ENCODE results near the gene GPR78.

GPR78 gene

GRCh38 chr4:8595237-8596087, 15.3 kb downstream of the GPR78 start:
- no peak overlapping the region for H3K4me3 ChIP-seq (ENCODE audit: low read length)
- H3K4me2 ChIP-seq (ENCODE audit: low read depth, low read length), result no peak overlapping the region

GRCh38 chr4:8596891-8597290, 16.7 kb downstream of the GPR78 start:
- Histone ChIP-seq H3K9me3 (replicated peaks; ENCODE audit: insufficient read depth, low read length) (no peaks in the 10 kb centered on the region), H3K36me3 (replicated peaks; ENCODE audit: insufficient read depth, low read length) (no peaks in the 10 kb centered on the region), H2AFZ (ENCODE audit: low read length) (no peak overlapping the region), H3F3A (ENCODE audit: insufficient read depth, low read length) (no peaks in the 10 kb centered on the region), H3K4me2 (ENCODE audit: low read depth, low read length) (no peak overlapping the region), H3K4me3 (ENCODE audit: low read length) (no peak overlapping the region), H3K9me2 (replicated peaks; ENCODE audit: insufficient read depth, low read length) (no peaks in the 10 kb centered on the region), H3K27me3 (replicated peaks; ENCODE audit: insufficient read depth, low read length) (peaks cover 93% of the 10 kb centered on the region), H3K27ac (ENCODE audit: low read length) (no peak overlapping the region), H3K9ac (ENCODE audit: low read length) (no peak overlapping the region), H3K79me2 (ENCODE audit: low read length) (no peaks in the 10 kb centered on the region), H4K20me1 (ENCODE audit: insufficient read depth, low read length) (no peaks in the 10 kb centered on the region), H3K4me1 (ENCODE audit: low read length) (no peaks in the 10 kb centered on the region)
- no peak for DNase-seq
- TF ChIP-seq CTCF (IDR thresholded peaks at IDR 0.05; ENCODE audit: low read length) (no peak), EZH2phosphoT487 (IDR thresholded peaks at IDR 0.05; ENCODE audit: low read length) (no peak), EZH2 (optimal IDR thresholded peaks at IDR 0.05; ENCODE audit: low read depth, low read length) (no peak)

More at GRCh38 chr4:8595237-8596087, 15.3 kb downstream of the GPR78 start:
- Histone ChIP-seq H3K9ac (ENCODE audit: low read length) (no peak overlapping the region), H3K9me2 (replicated peaks; ENCODE audit: insufficient read depth, low read length) (no peaks in the 10 kb centered on the region), H3K9me3 (replicated peaks; ENCODE audit: insufficient read depth, low read length) (no peaks in the 10 kb centered on the region), H3F3A (ENCODE audit: insufficient read depth, low read length) (no peaks in the 10 kb centered on the region), H3K79me2 (ENCODE audit: low read length) (no peaks in the 10 kb centered on the region), H3K27me3 (replicated peaks; ENCODE audit: insufficient read depth, low read length) (peaks cover 93% of the 10 kb centered on the region), H3K36me3 (replicated peaks; ENCODE audit: insufficient read depth, low read length) (no peaks in the 10 kb centered on the region), H4K20me1 (ENCODE audit: insufficient read depth, low read length) (no peaks in the 10 kb centered on the region), H3K27ac (ENCODE audit: low read length) (no peak overlapping the region), H3K4me1 (ENCODE audit: low read length) (no peaks in the 10 kb centered on the region), H2AFZ (ENCODE audit: low read length) (no peak overlapping the region)
- DNase-seq, result no peak
- TF ChIP-seq EZH2 (optimal IDR thresholded peaks at IDR 0.05; ENCODE audit: low read depth, low read length), result no peak
- no peak for TF ChIP-seq CTCF (IDR thresholded peaks at IDR 0.05; ENCODE audit: low read length)
- TF ChIP-seq EZH2phosphoT487 (IDR thresholded peaks at IDR 0.05; ENCODE audit: low read length), result no peak

GRCh38 chr4:8597319-8597718, 17.1 kb downstream of the GPR78 start:
- Histone ChIP-seq H3K9ac (ENCODE audit: low read length) (no peak overlapping the region), H3K79me2 (ENCODE audit: low read length) (no peaks in the 10 kb centered on the region), H3K9me2 (replicated peaks; ENCODE audit: insufficient read depth, low read length) (no peaks in the 10 kb centered on the region), H3K27me3 (replicated peaks; ENCODE audit: insufficient read depth, low read length) (peaks cover 93% of the 10 kb centered on the region), H3K4me3 (ENCODE audit: low read length) (no peak overlapping the region), H3K27ac (ENCODE audit: low read length) (no peak overlapping the region), H3K36me3 (replicated peaks; ENCODE audit: insufficient read depth, low read length) (no peaks in the 10 kb centered on the region), H3K4me2 (ENCODE audit: low read depth, low read length) (no peak overlapping the region), H4K20me1 (ENCODE audit: insufficient read depth, low read length) (no peaks in the 10 kb centered on the region), H3F3A (ENCODE audit: insufficient read depth, low read length) (no peaks in the 10 kb centered on the region), H3K9me3 (replicated peaks; ENCODE audit: insufficient read depth, low read length) (no peaks in the 10 kb centered on the region), H2AFZ (ENCODE audit: low read length) (no peak overlapping the region), H3K4me1 (ENCODE audit: low read length) (no peaks in the 10 kb centered on the region)
- no peak for DNase-seq
- TF ChIP-seq EZH2phosphoT487 (IDR thresholded peaks at IDR 0.05; ENCODE audit: low read length) (no peak), EZH2 (optimal IDR thresholded peaks at IDR 0.05; ENCODE audit: low read depth, low read length) (no peak), CTCF (IDR thresholded peaks at IDR 0.05; ENCODE audit: low read length) (no peak)

All from MM.1S (cell line).